Jurkat, Clone E6-1 (cell line): ENCODE results near the gene WARS2.

Experiments
- DNase-seq: peaks from one replicate; pipeline ENCODE4 v3.0.0-alpha.2; 2011; ENCODE audit warnings: low read depth, low spot score
- H3K4me3 ChIP-seq: 2 replicates; pipeline ENCODE4 v1.5.1; 2011; ENCODE audit warnings: mild to moderate bottlenecking, low read length, control low read depth, moderate library complexity

Gene WARS2

GRCh38 chr1:119046785-119047438 lies 93.5 kb downstream of the WARS2 start:
- DNase-seq = no peak
- H3K4me3 ChIP-seq = no peak overlapping the region

- no peak for DNase-seq
- H3K4me3 ChIP-seq = no peak overlapping the region
These were observed 94.0 kb downstream of the WARS2 start for GRCh38 chr1:119046429-119046784.

DNA sequence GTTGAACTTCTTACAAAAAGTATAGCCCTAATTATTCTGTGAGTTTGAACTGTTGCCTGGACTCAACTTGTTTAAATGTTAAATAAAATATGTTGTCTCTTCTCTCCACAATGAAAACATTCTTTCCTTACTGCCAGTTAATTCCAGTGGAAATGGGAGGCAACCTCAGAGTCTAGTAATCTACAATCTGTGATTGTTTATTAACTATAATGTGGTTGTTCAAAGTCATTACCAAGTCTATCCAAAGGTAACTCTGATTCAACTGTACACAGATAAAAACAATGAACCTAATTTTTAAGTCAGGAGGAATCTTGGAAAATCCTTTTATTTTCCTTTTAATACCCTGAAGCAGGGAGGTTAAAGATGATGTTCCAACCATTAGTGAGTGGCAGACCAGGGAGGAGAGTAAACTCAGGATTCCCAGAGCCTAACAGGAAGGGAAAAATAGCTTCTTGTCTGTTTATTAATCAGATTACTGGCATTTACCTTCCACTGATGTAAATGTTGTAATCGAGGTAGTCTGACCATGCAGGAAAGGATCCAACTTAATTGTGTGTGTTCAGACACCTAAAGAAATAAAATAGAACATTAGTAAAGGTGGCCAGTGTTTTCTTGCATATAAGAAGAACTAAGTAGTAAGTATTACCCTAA lies 95.2 kb downstream of the WARS2 start:
- H3K4me3 ChIP-seq = no peak overlapping the region
- no peak for DNase-seq

DNA sequence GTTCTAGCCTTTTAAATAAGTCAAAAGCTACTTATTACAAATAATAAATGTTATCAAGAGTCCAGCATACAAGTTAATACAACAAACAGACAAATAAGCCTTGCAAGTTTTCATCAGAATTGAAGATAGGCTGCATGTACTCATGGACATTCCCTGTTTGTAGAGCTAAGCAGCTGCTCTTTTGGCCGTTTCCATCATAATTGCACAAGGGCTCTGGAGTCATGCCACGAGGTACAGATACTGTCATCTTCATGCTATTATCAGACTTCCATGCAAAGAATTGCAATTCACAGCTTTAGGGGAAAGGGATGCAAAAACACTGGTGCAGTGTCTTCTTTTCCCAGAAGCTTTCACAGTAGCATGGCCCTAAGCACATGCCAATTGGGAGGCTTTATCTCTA lies 99.5 kb downstream of the WARS2 start:
- DNase-seq = no peak
- no peak overlapping the region for H3K4me3 ChIP-seq

GRCh38 chr1:119040489-119040888 lies 100.0 kb downstream of the WARS2 start:
- DNase-seq = no peak
- H3K4me3 ChIP-seq = no peak overlapping the region

GRCh38 chr1:119038363-119038762 lies 102.1 kb downstream of the WARS2 start:
- no peak overlapping the region for H3K4me3 ChIP-seq
- DNase-seq = no peak

DNA sequence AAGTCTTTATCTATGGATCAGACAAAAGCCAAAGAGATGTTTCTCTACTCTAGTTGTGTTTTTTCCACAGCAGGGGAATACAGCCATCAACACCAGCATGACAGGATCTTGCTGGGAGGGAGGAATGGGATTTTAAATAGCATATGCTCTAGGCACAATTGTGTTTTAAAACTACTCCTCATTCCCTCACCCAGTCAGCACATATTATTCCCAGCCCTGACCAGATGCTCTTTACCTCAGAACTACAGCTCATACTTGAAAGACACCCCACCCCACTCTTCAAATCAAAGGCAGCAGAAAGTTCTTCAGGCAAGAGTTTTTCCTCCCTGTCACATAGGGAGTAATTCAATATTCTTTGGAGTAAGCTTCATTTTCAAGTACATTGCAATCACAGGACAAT lies 106.1 kb downstream of the WARS2 start:
- H3K4me3 ChIP-seq = no peak overlapping the region
- no peak for DNase-seq

DNA sequence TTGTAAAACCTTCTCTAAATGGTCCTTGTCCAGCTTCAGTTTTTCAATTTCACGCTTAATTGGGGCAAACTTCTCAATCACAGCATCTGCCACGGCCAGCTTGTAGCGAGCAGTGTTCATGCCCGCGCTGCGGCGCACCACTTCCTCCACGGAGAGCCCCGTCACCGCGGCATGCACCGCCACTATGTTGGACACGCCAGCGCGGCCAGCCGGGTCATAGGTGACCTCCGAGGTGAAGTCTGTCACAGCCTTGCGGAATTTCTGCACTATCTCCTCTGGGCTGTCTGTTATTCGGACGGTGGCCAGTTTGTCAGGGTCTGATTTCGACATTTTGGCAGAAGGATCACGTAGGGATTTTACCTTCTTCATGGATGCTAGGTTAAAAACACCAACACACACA lies 107.5 kb downstream of the WARS2 start:
- no peak for DNase-seq
- H3K4me3 ChIP-seq = no peak overlapping the region

DNA sequence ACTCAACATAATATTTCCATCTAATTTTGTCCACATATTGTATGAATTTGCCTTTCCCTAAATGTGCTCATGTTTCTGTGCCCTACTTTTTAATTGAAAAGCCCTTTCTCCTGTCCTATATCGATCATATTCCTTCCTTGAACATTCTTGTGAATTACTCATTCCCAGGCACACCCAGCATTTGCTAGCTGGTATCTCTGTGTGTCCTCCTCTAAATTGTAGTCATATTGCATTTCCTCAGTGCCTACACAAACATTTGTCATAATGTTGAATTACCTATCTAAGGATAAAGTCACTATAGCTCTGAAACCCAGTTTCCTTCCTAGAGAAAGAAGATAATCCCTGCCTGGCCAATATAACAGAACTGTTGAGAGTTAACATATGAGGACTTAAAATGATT lies 112.7 kb downstream of the WARS2 start:
- H3K4me3 ChIP-seq = no peak overlapping the region
- no peak for DNase-seq

GRCh38 chr1:119026956-119027355 lies 113.5 kb downstream of the WARS2 start:
- no peak overlapping the region for H3K4me3 ChIP-seq
- no peak for DNase-seq

DNA sequence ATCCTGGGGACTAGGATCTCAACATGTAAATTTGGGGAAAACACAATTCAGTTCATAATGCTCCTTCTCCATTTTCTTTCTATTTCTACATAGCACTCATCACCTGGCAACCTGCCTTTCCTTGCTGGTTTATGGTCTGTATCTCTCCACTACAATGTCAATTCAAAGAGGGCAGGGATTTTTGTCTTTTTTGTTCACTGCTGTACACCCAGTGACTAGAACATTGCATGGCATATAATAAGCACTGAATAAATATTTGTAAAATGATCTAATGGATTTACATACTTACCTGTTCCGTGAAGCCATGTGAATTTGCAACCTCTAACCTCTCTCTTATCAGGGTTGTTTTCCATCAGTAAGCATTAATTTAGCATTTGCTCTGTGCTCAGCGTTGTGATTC lies 124.9 kb downstream of the WARS2 start:
- DNase-seq = no peak
- H3K4me3 ChIP-seq = no peak overlapping the region

DNA sequence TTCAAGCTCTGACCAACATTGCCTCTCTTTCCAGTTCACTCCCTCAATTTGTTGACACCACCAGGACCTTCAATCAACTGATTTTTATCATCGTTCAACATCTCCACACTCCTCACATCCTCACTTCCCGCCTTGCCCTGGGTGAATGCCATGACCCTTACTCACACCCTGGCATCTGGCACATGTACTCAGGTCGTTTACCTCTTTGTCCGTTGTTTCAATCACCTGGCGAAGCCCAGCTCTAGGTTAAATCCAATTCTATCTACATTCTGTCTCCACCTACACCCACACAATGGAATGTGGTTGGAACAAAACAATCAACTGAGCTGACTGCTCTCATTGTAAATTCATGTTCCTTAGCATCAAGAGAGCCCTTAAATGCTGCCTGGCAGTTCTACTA lies 128.1 kb downstream of the WARS2 start:
- DNase-seq = no peak
- H3K4me3 ChIP-seq = no peak overlapping the region

GRCh38 chr1:119011706-119012105 lies 128.7 kb downstream of the WARS2 start:
- no peak overlapping the region for H3K4me3 ChIP-seq
- no peak for DNase-seq

DNA sequence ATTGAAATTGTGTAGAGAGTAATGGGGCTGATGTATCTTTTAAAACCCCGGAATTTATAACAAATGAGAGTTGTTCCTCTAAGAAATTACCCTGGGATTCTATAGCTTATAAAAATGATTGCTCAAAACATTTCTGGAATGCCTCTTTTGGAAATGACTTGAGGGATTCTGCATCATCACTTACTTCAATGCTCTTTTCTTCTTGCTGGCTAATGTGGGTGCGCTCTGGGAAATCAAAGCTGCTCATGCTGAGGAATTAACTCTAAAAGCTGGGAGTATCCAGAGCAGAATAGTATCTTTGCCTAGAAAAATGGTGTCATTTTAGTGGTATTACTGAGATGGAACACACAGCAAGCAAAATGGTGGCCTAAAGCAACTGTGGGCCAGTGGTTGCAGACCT lies 129.3 kb downstream of the WARS2 start:
- H3K4me3 ChIP-seq = no peak overlapping the region

DNA sequence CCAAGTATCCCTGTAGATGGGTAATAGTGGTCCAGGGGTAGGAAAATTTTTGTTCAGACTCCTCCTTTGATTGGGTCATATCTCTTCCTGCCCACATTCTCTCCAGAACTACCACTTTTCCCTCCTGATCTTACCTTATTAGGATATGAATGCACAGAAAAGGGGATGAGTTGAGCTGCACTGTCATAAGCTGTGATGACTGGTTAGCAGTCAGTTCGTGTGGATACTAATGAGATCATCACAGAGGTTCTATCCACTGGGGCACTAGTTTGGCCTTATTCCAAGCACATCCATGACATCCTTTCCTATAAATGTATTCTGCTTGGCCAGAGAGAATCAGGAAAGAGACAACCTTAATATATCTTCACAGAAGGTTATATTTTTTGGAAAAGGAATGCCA lies 130.3 kb downstream of the WARS2 start:
- DNase-seq = no peak
- no peak overlapping the region for H3K4me3 ChIP-seq

More for the DNA sequence above, 129.3 kb downstream of the WARS2 start:
- no peak for DNase-seq

GRCh38 chr1:119009312-119009655 lies 131.2 kb downstream of the WARS2 start:
- no peak overlapping the region for H3K4me3 ChIP-seq
- no peak for DNase-seq

DNA sequence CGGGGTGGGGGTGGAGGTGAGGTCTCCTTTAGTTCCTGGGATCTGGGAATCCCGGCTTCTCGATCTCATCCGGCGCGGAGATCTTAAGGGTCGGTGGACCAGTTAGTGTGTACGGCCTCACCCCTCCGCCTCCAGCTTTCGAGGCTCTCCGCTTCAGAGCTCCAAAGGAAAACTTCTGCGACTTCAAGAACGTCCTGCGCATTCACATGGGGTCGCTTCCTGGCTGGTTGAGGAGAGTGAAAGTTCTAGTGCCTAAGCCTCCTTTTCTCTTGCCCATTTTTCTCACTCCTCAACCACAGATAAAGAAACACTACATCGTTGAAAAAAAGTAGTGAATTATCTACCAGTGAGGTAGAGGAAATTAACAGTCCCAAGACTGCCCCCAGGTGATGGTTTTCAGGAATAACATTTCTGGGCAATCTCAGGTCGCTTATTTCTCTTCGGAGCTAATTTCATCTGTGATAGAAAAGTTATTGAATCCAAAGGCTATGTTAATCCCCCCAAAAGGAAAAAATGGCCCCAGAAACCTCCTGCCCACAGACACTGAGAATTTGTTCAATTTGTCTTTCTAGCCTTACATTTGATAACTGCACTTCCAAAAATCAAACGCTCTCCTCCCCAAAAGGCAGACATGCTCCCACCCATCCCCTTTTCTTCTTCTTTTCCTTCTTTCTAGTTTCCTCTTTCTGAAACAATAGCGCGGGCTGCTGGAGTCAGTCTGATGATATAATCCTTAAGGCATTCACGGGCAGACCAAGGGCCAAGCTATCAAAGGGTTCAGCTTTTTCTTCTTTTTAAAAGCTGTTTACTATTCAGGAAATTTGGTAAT lies 131.8 kb downstream of the WARS2 start:
- peak; percentile 47 for DNase-seq
- no peak overlapping the region for H3K4me3 ChIP-seq

DNA sequence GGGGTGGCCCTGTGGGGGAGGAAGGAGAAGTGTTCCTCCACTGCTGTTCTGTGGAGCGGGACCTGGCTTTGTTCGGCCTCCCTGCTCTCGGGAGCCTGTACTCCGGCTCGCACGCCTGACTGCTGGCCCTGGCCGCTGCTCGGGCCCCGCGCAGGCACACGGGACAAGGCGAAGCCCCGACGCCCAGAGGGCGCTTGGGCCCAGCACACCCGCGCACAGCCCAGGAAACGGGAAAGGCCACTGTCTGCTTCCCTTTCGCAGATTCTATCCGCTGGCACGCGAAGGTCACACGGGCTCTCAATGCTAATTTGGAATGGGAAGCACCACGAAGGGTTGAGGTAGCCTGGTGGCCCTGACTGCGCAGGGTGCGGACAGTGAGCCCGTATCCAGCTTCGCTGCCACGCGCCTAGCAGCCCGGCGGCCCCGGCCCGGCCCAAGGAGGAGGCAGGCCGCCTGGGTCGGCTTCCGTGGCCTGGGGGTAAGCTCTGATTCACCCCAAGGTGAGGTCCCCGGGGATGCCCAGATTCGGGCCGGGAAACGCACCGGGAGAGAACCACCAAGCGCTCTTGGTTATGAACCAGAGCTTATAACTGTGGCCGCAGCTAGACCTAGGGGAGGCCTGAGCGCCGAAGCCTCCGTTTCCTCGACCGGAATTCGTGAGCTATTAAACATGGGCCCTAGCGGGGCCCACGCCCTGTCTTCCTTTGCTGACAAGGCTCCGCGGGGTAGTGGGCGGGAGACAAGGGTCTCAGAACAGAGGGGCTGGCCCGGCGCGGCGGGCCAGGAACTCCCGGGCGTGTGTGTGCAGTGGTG lies 132.6 kb downstream of the WARS2 start:
- DNase-seq = no peak
- no peak overlapping the region for H3K4me3 ChIP-seq

GRCh38 chr1:119007339-119007669 lies 133.1 kb downstream of the WARS2 start:
- H3K4me3 ChIP-seq = no peak overlapping the region
- DNase-seq = no peak
